ENCODE results near the gene ZNF90.
"Not testable (repeated sequence)": the region's sequence is repeated elsewhere in the genome, so short reads cannot be mapped to it uniquely, and the experiment has no call there.

The ZNF90 gene

GRCh38 chr19:20077791-20078463 is at the start of gene ZNF90:
Gene ZNF90 (plus strand): TSS chr19:20078000. CDS start chr19:20078133, 133 bp downstream.
- peak; percentile 78 to 84 for DNase-seq (ENCODE audit: low read depth in 2 of 2)

DNA sequence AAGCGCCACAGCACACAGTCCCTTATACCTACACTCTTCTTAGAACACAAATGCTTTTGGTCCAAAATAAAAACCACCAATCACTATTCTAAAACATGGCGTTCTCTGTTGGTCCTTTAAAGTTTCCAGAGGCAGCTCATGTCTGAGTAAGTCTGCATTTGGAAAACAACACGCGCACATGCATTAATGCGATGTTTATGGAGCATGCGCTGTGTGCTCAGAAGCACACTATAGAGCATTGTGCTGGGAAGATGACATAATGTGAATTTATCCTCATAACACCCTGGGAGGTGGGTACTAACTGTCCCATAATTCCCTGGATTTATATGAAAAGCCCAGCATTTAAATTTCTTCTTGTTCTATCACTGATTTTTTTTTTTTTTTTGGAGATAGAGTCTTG is 49.2 kb upstream of the ZNF90 start:
- no peak for DNase-seq (ENCODE audit: low read depth in 2 of 2)

DNA sequence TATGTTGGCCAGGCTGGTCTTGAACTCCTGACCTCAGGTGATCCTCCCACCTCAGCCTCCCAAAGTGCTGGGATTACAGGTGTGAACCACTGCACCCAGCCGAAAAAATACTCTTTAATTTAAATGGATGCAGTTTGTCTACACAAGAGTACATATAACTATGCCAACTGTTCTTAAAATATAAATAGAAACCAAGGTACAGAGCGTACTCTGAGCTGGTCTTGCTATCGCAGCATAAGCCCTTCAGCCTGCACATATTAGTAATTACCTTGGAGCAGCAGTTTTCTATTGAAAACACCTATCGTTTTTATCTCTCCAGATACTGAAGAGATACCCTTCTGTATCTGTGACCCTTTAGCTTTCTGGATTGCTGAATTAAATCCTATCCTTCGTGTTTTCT is 41.9 kb upstream of the ZNF90 start:
- DNase-seq (ENCODE audit: low read depth in 2 of 2), result no peak

DNA sequence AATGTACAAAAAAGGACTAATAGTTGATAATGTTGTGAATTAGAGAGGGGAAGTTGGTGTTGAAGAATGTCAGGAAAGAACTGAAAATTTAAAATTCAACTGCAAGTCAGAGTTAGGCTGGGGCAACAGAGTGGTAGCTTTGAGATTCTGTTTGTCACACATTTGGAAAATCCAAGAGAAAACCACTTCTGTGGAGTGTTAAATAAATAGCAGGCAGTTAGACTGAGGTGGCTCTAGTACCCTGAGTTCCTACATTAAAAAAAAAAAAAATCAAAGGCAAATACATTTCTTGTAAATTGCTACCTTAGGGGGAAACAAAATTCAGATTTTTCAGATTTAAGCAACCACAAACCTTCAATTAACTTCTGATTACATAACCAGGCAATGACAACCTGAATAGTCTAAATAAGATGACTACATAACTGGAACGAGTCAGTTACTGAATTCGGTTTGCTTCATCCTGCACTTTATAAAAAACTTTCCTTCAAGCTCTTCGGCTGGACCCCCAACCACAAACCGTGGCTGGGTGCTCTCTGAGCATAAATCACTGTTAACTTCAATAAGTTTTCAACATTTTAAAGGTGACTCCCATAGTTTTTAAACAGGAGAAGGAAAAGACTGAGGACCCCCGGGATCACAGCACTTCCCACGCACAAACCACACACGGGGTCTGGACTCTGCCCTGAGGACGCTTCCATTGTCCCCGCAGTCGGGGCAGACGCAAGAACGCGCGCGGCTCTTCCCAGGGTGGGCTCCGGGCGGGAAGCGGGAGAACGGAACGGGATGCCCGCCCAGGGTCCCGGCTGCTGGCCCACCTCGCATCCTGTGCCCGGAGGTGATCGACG is 39.2 kb upstream of the ZNF90 start:
- DNase-seq (ENCODE audit: low read depth in 2 of 2), result no peak

DNA sequence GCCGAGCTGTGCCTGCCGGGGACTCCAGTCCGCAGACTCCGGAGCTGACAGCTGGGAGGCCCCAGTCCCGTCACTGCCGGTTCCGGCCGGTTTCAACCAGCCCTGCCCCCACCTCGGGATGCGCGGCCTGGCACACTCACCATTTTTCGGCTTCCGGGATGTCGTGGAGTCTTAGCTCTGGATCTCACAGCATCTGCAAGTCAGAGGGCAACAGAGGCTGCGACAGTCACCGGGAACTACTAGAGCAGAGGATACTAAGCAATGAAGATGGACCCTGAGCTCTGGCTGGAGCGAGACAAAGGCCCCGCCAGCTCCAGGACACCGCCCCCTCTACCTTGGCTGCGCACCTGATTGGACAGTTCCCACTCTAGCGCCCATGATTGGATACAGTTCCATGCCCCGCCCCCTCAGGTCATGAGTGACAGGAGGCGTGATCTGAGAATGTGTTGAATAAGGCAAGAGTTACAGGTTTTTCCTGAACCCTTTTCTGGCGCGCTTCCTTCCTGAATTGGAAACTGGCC is 38.5 kb upstream of the ZNF90 start, which contains the start of gene ZNF682:
Gene ZNF682, minus strand, starts transcription at position 303 of the 521 bp plus-strand sequence. Its CDS starts 160 bp downstream, at position 143.
- peak; percentile 93 to 94 for DNase-seq (ENCODE audit: low read depth in 2 of 2)

DNA sequence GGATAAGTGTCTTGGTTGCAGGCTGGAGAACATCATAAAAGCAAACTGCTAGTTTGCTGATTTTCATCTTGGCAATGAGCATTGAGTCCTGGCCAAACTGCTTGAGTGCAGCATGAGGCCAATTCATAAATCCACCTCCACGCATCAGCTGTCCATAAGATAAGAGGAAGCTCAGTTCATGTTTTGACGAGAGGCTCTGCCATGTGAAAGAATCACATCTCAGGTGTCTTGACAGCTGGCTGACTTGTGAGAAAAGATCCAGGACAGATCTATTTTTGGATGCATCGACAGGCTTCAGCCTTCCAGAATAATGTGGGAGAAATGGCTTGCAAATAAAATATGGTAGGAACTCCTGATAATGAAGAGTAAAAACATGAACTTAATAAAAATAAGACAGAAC is 33.1 kb upstream of the ZNF90 start:
- DNase-seq (ENCODE audit: low read depth in 2 of 2), result no peak

GRCh38 chr19:20045742-20046141 is 32.1 kb upstream of the ZNF90 start:
- not testable (repeated sequence) for DNase-seq (ENCODE audit: low read depth in 2 of 2)

- DNase-seq (ENCODE audit: low read depth in 2 of 2), result peak; percentile 48 to 71
Observed at GRCh38 chr19:20051841-20052768, 25.7 kb upstream of the ZNF90 start.

GRCh38 chr19:20058738-20059137 is 19.1 kb upstream of the ZNF90 start:
- DNase-seq (ENCODE audit: low read depth in 2 of 2), result not testable (repeated sequence)

DNA sequence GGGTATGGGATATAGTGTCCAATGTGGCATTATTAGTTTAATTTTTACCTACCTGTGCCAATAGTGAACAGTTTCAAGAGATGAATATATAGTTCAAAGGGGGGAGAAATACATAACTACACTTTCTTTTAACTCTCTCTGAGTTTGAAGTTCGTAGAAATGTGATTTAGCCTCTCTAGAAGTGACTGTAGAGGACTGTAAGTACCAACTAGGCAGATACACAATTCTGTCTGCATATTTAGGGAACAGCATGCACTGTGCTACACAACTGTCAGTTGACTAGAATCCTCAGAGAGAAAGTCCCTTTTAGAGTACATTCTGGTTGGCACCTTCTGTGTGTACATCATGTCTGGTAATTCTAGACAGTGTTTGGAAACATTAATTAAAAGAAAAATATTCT is 17.5 kb upstream of the ZNF90 start:
- DNase-seq (ENCODE audit: low read depth in 2 of 2), result no peak

DNA sequence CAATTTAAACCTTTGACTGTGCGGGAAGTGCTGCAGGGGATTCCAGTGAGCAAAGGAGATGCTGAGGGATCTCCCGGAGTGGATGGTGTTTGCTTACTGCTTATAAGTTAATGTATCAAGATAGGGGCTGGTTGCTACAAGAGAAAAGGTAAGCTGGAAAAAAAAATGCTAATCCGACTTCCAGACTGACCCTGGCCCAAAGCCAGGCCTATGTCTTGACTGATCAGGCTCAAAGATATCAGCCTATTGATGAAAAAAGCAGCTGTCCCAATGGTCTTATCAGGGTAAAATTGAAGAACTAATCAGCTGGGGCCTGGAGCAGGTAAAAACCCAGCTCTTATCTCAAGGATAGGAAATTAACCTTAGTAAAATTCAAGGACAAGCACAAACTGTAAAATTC is 10.9 kb upstream of the ZNF90 start:
- DNase-seq (ENCODE audit: low read depth in 2 of 2), result no peak

GRCh38 chr19:20067943-20068342 is 9.9 kb upstream of the ZNF90 start:
- no peak for DNase-seq (ENCODE audit: low read depth in 2 of 2)

DNA sequence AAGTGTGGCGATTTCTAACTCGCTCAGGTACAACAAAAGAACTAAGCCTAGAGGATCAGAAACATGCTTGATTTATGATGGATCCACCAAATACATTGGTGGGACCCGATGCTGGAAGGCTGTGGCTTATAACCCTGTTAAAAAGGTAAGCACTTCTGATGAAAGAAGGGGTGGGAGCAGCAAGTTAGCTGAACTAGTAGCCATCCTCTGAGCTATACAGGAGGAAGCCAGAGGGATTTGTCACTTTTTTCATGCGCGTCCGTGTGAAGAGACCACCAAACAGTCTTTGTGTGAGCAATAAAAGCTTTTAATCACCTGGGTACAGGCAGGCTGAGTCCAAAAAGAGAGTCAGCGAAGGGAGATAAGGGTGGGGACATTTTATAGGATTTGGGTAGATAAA is 9.2 kb upstream of the ZNF90 start:
- DNase-seq (ENCODE audit: low read depth in 2 of 2), result not testable (repeated sequence)

GRCh38 chr19:20070691-20071090 is 7.1 kb upstream of the ZNF90 start:
- DNase-seq (ENCODE audit: low read depth in 2 of 2), result no peak

DNA sequence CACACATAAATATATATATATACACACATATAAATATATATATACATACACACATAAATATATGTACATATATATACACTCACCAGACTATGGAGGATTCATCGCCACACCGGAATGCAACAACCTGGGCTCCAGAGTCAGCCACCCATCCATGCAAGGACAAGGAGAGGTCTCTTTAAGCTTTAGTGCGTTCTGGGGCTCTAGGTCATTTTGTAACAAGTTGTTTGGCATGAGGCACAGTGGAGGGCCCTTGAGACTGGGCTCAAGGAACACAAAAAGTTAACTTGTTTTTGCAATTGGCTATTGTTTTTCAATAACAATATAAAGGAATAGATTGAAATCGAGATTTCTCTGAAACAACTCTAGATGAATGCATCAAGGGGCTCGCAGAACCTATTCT is 4.9 kb upstream of the ZNF90 start:
- no peak for DNase-seq (ENCODE audit: low read depth in 2 of 2)

DNA sequence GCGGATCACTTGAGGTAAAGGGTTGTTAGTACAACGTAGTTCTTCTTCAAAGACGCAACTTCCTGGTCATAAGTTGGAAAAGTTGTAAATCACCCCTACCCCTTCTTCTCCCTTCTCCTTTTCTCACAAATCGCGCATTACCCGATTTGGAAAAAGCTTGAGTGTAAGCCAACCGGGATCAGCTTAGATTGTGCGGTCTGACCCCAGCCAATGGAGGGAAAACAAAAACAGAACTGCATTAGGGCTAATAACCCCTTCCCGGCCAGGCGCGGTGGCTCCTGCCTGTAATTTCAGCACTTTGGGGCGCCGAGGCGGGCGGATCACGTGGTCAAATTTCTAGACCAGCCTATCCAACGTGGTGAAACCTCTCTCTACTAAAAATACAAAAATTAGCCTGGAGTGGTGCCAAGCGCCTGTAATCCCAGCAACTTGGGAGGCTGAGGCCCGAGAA is 806 bp downstream of the ZNF90 start:
- no peak for DNase-seq (ENCODE audit: low read depth in 2 of 2)

DNA sequence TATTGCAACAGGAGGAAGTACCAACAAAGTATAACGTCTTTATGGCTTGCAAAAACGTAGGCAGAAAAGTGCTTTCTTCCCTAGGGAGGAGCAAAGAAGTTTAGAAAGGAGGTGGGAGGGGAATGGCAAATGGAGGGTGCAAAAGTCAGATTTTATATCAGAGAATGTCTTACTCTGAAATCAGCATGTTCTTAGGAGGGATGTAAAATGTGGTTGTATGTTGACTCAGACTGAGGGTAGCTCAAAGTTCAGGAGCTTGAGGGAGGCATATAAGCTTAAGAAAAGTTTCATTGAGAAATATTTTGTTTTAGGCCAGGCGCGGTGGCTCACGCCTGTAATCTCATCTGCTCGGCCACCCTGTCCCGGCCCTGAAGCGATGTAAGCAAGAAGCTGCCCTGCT is 1.7 kb downstream of the ZNF90 start:
- DNase-seq (ENCODE audit: low read depth in 2 of 2), result no peak

DNA sequence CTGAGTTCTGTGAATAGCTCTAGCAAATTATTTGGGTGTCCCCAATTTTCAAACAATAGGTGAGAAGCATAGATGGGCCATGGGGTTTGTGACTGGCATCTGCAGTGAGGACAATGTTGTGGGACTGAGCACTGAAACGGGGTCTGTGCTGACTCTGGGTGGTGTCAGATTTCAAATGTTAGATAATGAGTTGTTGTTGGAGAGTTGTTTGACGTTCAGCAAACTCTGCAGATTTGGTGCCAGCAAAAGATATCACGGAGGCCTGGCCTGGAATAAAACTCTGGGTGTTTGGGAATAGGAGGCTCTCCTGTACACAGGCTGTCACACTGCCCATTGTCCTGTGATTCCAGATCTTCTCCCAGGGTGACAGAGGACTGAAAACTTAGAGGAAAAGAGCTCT is 2.9 kb downstream of the ZNF90 start:
- no peak for DNase-seq (ENCODE audit: low read depth in 2 of 2)

DNA sequence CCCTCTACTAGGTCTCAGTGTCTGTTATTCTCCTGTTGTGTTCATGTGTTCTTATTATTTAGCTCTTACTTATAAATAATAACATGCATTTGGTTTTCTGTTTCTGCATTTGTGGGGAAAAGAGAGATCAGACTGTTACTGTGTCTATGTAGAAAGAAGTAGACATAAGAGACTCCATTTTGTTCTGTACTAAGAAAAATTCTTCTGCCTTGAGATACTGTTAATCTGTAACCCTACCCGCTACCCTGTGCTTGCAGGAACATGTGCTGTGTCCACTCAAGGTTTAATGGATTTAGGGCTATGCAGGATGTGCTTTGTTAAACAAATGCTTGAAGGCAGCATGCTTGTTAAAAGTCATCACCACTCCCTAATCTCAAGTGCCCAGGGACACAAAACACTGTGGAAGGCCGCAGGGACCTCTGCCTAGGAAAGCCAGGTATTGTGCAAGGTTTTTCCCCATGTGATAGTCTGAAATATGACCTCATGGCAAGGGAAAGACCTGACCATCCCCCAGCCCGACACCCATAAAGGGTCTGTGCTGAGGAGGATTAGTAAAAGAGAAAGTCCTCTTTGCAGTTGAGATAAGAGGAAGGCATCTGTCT is 4.5 kb downstream of the ZNF90 start:
- DNase-seq (ENCODE audit: low read depth in 2 of 2), result not testable (repeated sequence)

- not testable (repeated sequence) for DNase-seq (ENCODE audit: low read depth in 2 of 2)
Observed at GRCh38 chr19:20082876-20083275, 5.1 kb downstream of the ZNF90 start.

DNA sequence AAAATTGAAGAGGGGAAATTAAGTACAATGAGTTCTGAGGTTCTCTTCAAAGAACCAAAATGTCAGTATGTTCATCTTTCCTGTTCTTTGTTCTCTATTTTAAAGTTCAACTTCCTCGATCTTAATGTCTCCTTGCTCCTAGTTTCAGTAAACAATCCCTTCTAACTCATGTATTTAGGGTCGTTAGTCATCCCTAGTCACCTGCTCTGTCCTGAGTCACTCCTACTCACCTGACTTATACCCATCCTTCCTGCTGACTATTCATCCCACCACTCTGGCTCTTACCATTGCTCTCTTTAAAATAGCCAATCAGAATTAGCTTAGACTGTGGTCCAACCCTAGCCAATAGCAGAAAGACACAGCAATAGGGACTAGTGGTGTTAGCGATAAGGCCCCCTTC is 24.3 kb downstream of the ZNF90 start:
- DNase-seq (ENCODE audit: low read depth in 2 of 2), result no peak
